Effector memory CD4-positive, alpha-beta T cell (primary cell): ENCODE results near the gene PVR.

ENCODE experiments used
- DNase-seq, 3 donors: peaks; one replicate each; pipeline ENCODE4 v3.0.0-alpha.2; 2020
- H3K27ac ChIP-seq: 2 replicates; pipeline ENCODE4 v1.7.0; 2013; ENCODE audit warnings: mild to moderate bottlenecking, low read length, moderate library complexity; ENCODE audit not compliant: insufficient read depth, poor library complexity, severe bottlenecking
- H3K27me3 ChIP-seq: replicated peaks from 2 replicates; pipeline ENCODE4 v1.7.0; 2013; ENCODE audit warnings: mild to moderate bottlenecking, low read length; ENCODE audit not compliant: insufficient read depth, control insufficient read depth, poor library complexity, severe bottlenecking
- H3K36me3 ChIP-seq: 2 replicates; pipeline ENCODE4 v1.7.0; 2013; ENCODE audit warnings: mild to moderate bottlenecking, low read length, moderate library complexity; ENCODE audit not compliant: control insufficient read depth, insufficient read depth
- H3K4me1 ChIP-seq: 2 replicates; pipeline ENCODE4 v1.7.0; 2013; ENCODE audit warnings: low read length, mild to moderate bottlenecking; ENCODE audit not compliant: control insufficient read depth, insufficient read depth, poor library complexity, severe bottlenecking
- H3K4me3 ChIP-seq: 2 replicates; pipeline ENCODE4 v1.7.0; 2013; ENCODE audit warnings: low read length, low read depth, mild to moderate bottlenecking; ENCODE audit not compliant: insufficient read depth, poor library complexity, severe bottlenecking
- H3K9me3 ChIP-seq: 2 replicates; pipeline ENCODE4 v1.7.0; 2013; ENCODE audit warnings: mild to moderate bottlenecking, low read length, moderate library complexity; ENCODE audit not compliant: control insufficient read depth
- total RNA-seq, 3 donors: gene quantifications; one replicate each; lab custom pipeline; 2026; lab: John Stamatoyannopoulos, UW

Gene PVR, protein sequence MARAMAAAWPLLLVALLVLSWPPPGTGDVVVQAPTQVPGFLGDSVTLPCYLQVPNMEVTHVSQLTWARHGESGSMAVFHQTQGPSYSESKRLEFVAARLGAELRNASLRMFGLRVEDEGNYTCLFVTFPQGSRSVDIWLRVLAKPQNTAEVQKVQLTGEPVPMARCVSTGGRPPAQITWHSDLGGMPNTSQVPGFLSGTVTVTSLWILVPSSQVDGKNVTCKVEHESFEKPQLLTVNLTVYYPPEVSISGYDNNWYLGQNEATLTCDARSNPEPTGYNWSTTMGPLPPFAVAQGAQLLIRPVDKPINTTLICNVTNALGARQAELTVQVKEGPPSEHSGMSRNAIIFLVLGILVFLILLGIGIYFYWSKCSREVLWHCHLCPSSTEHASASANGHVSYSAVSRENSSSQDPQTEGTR
- total RNA-seq, result 0.17 to 2.7 (median 1.6) reads per million in 3 donors

DNA sequence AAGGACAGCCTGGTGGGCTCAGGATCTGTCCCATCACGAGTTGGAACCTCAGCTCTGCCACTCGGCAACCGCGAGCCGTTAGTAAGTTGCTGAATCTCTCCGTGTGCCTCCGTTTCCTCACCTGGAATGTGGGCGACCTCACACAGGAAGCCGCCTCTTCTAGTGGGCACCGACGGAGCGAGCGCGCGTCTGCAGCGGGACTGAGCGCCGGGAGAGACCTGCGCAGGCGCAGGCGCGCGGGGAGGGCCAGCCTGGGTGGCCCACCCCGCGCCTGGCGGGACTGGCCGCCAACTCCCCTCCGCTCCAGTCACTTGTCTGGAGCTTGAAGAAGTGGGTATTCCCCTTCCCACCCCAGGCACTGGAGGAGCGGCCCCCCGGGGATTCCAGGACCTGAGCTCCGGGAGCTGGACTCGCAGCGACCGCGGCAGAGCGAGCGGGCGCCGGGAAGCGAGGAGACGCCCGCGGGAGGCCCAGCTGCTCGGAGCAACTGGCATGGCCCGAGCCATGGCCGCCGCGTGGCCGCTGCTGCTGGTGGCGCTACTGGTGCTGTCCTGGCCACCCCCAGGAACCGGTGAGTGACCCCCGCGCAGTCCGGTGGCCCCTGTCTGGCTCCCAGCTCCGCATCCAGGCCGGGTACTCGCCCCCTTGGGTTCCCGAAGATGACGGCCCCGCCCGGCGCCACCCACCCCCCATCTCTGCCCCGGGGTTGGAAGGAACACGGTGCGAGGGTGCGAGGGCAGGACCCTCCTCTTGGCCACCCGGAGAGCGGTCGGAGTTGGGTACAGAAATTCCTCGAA lies at the start of gene PVR:
TSS of gene PVR (plus strand) at position 306 of the 797 bp plus-strand sequence. CDS start at position 493, 187 bp downstream.
- H3K27me3 ChIP-seq, result peaks cover 9% of the 10 kb centered on the region
- no peak within 1 kb of the TSS for H3K27ac ChIP-seq
- H3K4me3 ChIP-seq, result peak within 1 kb of the TSS; percentile 51
- no peaks in the 10 kb centered on the region for H3K9me3 ChIP-seq
- no peak for DNase-seq
- H3K4me1 ChIP-seq, result no peaks in the 10 kb centered on the region
- no peaks in the 10 kb centered on the region for H3K36me3 ChIP-seq

DNA sequence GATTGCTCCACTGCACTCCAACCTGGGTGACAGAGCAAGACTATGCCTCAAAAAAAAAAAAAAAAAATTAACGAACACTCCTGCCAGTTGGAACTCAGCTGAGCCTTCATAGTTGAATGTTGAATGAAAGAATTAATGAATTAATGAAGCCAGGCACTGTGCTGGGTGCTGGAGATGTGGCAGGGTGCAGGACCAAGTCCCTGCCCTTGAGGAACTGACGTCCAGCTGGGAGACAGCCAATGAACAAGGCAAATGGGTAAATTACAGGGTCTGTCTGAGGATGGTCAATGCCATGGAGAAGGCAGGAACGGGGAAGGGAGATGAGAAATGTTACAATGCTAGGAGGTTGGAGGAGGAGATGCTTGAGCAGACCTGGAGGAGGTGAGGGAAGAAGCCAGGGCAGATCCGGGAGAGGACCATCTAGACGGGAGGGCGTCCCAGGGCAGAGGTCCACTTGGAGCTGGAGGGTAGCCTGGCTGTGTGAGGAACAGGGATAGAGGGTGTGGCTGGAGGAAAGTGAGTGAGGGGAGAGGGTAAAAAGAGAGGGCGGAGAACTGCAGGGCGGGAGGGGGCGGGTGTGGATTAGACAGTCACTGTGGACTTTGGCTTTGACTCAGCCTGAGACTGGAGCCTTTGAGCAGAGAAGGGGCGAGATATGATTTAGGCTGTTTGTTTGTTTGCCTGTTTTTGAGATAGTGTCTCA lies 47.1 kb upstream of the PVR start:
- Histone ChIP-seq H3K27me3 (no peaks in the 10 kb centered on the region), H3K27ac (no peak overlapping the region), H3K4me1 (no peaks in the 10 kb centered on the region), H3K9me3 (no peaks in the 10 kb centered on the region), H3K4me3 (no peak overlapping the region), H3K36me3 (no peaks in the 10 kb centered on the region)
- DNase-seq, result no peak

DNA sequence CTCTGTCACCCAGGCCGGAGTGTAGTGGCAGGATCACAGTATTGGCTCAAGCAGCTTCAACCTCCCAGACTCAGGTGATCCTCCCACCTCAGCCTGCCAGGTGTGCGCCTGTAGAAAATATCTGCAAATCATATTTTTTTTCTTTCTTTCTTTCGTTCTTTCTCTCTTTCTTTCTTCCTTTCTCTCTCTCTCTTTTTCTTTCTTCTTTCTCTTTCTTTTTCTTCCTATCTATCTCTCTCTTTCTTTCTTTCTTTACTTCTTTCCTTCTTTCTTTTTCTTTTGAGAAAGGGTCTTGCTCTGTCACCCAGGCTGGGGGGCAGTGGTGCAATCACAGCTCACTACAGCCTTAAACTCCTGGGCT lies 46.6 kb upstream of the PVR start:
- H3K4me3 ChIP-seq, result no peak overlapping the region
- no peaks in the 10 kb centered on the region for H3K27me3 ChIP-seq
- no peak overlapping the region for H3K27ac ChIP-seq
- no peaks in the 10 kb centered on the region for H3K9me3 ChIP-seq
- no peaks in the 10 kb centered on the region for H3K4me1 ChIP-seq
- DNase-seq, result no peak
- no peaks in the 10 kb centered on the region for H3K36me3 ChIP-seq

DNA sequence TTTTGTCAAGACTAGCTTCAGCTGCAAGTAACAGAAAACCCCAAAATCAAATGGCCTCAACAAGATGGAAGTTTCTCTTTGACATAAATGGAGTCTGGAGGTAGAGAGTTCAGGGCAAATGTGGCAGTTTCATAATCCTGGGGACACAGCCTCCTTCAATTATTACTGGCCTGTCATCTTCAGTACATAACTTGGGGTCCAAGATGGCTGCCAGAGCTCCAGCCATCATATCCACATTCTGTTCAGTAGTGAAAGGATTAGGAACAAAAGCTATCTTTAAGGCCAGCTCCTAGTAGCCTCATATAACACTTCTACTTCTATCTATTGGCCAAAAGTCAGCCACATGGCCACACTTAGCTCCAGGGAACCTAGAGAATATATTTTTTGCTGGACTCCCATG lies 45.4 kb upstream of the PVR start:
- no peaks in the 10 kb centered on the region for H3K9me3 ChIP-seq
- no peak overlapping the region for H3K27ac ChIP-seq
- no peaks in the 10 kb centered on the region for H3K27me3 ChIP-seq
- no peak overlapping the region for H3K4me3 ChIP-seq
- no peaks in the 10 kb centered on the region for H3K4me1 ChIP-seq
- no peak for DNase-seq
- H3K36me3 ChIP-seq, result no peaks in the 10 kb centered on the region

DNA sequence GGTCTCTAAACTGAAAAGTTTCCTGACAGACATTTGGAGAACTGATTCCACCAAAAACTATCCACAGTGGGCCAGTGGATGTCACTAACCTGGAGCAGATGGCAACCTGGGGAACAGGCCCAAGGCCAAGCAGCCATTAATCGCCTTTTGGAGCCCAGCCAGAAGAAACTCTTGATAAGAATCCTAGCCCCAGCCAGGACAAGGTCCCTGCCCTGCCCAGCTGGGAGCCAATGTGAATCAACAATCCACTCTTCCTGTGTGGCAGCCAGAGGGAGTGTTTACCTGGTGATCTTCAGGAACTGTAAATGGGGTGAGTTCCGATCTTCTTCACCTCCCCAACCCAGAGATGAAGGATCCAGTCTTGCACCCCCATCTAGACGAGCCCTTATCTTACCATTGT lies 44.8 kb upstream of the PVR start:
- Histone ChIP-seq H3K27me3 (no peaks in the 10 kb centered on the region), H3K4me1 (no peaks in the 10 kb centered on the region), H3K4me3 (no peak overlapping the region), H3K36me3 (no peaks in the 10 kb centered on the region), H3K9me3 (no peaks in the 10 kb centered on the region), H3K27ac (no peak overlapping the region)
- DNase-seq, result no peak

DNA sequence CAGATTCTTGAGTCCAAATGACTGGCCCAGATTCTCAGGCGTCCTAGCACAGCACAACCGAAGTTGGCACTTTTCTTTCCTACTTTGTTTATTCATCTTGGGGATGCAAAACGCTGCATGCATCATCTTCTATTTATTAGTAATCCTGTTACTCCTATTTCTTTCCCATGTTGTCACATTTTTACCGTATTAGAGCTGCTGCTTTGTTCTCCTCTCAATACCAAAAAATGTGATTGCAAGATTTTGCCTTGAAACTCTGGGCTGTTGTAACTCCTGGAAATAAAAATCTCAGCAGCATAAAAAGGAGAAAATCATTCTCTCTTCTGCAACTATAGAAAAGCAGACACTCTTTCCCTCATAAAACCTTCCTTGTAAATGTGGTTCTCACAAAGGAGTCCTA lies 43.2 kb upstream of the PVR start:
- Histone ChIP-seq H3K9me3 (no peaks in the 10 kb centered on the region), H3K36me3 (no peaks in the 10 kb centered on the region), H3K27me3 (no peaks in the 10 kb centered on the region), H3K4me1 (no peaks in the 10 kb centered on the region), H3K27ac (no peak overlapping the region), H3K4me3 (no peak overlapping the region)
- no peak for DNase-seq

DNA sequence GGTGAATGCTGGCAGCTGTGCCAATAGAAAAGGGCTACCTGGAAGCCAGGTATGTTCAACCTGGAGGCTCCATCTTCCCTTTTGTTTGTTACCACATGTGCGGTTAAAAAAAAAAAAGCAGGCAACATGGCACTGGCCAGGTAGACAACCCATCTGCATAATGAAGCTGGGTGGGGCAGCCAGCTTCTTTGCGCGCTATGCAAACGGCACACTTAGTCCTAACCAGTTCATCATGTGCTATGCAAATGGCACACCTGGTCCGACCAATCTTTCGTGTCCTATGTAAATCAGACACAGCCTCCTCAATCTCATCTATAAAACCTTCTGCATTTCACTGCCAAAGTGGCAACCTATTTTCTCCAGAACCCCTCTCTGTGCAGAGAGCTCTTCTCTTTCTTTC lies 41.6 kb upstream of the PVR start:
- Histone ChIP-seq H3K4me1 (no peaks in the 10 kb centered on the region), H3K36me3 (no peaks in the 10 kb centered on the region), H3K4me3 (no peak overlapping the region), H3K27me3 (no peaks in the 10 kb centered on the region), H3K27ac (no peak overlapping the region), H3K9me3 (no peaks in the 10 kb centered on the region)
- DNase-seq, result no peak

DNA sequence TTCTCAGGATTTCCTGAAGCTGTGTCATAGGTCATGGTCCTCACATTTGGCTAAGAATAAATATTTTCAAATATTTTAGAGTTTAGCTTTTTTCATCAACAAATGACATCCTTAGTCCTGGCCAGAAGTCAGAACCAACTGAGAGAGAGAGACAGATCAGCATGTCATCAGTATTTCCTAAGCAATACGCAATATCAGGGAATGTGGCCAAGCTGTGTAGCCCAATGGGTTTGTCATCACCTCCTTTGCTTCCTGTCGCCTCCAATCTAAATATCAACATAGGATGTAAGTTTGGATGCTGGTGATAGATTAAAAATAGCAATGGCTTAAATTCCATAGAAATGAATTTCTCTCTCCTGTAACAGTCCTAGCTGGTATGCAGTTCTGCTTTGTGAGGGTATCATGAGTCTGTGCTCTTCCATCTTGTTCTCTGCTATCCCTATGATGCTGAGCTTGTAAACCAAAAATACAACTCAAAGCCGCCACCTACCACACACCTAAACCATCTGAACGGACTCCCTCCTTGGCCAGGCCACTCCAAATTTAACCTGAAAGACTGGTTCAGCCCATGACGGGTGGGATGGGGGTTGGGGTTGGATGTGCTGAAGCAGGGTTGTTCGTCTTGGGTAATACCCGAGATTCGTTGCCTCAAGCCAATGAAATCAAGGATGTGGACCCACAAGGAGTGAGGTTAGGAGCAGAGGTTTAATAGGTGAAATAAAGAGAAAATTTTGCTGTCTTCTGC lies 40.3 kb upstream of the PVR start:
- no peak overlapping the region for H3K27ac ChIP-seq
- H3K4me3 ChIP-seq, result no peak overlapping the region
- DNase-seq, result no peak
- no peaks in the 10 kb centered on the region for H3K4me1 ChIP-seq
- H3K27me3 ChIP-seq, result no peaks in the 10 kb centered on the region
- H3K9me3 ChIP-seq, result no peaks in the 10 kb centered on the region
- H3K36me3 ChIP-seq, result no peaks in the 10 kb centered on the region

DNA sequence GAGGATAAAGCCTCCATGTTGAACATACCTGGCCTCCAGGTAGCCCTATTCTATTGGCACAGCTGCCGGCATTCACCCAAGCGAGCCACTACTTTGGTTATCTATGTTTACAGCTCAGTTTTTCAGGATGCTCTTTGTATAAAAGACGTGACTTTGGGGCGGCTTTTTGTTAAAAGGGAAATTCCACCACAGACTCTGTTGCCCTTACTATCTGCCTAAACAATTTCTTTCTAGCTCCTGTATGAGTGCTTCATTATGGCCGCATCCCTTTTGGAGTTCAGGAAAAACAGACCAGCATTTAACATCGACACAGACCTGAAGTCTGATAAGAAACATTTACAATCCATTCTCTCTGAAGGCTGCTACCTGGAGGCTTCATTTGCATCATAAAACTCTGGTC lies 39.5 kb upstream of the PVR start:
- no peaks in the 10 kb centered on the region for H3K36me3 ChIP-seq
- no peak for DNase-seq
- no peaks in the 10 kb centered on the region for H3K9me3 ChIP-seq
- H3K27ac ChIP-seq, result no peak overlapping the region
- no peak overlapping the region for H3K4me3 ChIP-seq
- no peaks in the 10 kb centered on the region for H3K27me3 ChIP-seq
- H3K4me1 ChIP-seq, result no peaks in the 10 kb centered on the region
